ENCODE measurements around the gene TKTL1. TPM values are rescaled to one million over a fixed set of nuclear protein-coding genes. Genes with fewer than 3 reads are reported as not detected.

TKTL1 gene
- total and polyA plus RNA-seq, 12 donors = 0.16 to 1.1 (median 0.53) TPM; not detected in 6

- intact Hi-C loops (cut with DNase I) = no loop called here
- H3K27ac ChIP-seq = no peak overlapping the region
- no peak for DNase-seq
- H3K36me3 ChIP-seq (replicated peaks in 1 of 2) = no peaks in the 10 kb centered on the region
- no peaks in the 10 kb centered on the region for H3K9me3 ChIP-seq (replicated peaks in 1 of 3)
- H3K27me3 ChIP-seq = no peaks in the 10 kb centered on the region
- WGBS, 4 donors = 82 to 93% (median 91%) methylated on average over 7 of the region's 7 CpGs
- TF ChIP-seq POLR2A (IDR thresholded peaks at IDR 0.05) = no peak
- TF ChIP-seq CTCF (IDR thresholded peaks at IDR 0.05) = no peak
- no peaks in the 10 kb centered on the region for H3K4me1 ChIP-seq (replicated peaks in 1 of 2)
- no peak overlapping the region for H3K4me3 ChIP-seq
Measured at GRCh38 chrX:154312116-154312515, 16.5 kb downstream of the TKTL1 start.

GRCh38 chrX:154313147-154313546 lies 17.6 kb downstream of the TKTL1 start:
- TF ChIP-seq CTCF (IDR thresholded peaks at IDR 0.05) (no peak), POLR2A (IDR thresholded peaks at IDR 0.05) (no peak)
- intact Hi-C loops (cut with DNase I) = no loop called here

GRCh38 chrX:154315416-154315815 lies 19.8 kb downstream of the TKTL1 start:
- 79 to 93% (median 89%) methylated on average over 3 of the region's 3 CpGs; no CpG with 5 or more reads in 1 of the 4 donors for WGBS, 4 donors
- Histone ChIP-seq H3K4me3 (no peak overlapping the region), H3K4me1 (replicated peaks in 1 of 2) (no peaks in the 10 kb centered on the region), H3K27me3 (peaks cover 13% of the 10 kb centered on the region), H3K36me3 (replicated peaks in 1 of 2) (no peaks in the 10 kb centered on the region), H3K27ac (no peak overlapping the region), H3K9me3 (replicated peaks in 1 of 3) (no peaks in the 10 kb centered on the region)
- no peak for DNase-seq
- intact Hi-C loops (cut with DNase I) = no loop called here
- TF ChIP-seq CTCF (IDR thresholded peaks at IDR 0.05) (no peak), POLR2A (IDR thresholded peaks at IDR 0.05) (no peak)

More at GRCh38 chrX:154313147-154313546, 17.6 kb downstream of the TKTL1 start:
- WGBS, 4 donors = 66 to 86% (median 84%) methylated on average over 5 of the region's 5 CpGs
- H3K4me1 ChIP-seq (replicated peaks in 1 of 2) = no peaks in the 10 kb centered on the region
- no peak for DNase-seq
- H3K27ac ChIP-seq = no peak overlapping the region
- H3K27me3 ChIP-seq = no peaks in the 10 kb centered on the region
- H3K9me3 ChIP-seq (replicated peaks in 1 of 3) = no peaks in the 10 kb centered on the region
- H3K36me3 ChIP-seq (replicated peaks in 1 of 2) = no peaks in the 10 kb centered on the region
- H3K4me3 ChIP-seq = no peak overlapping the region

GRCh38 chrX:154317391-154317995 lies 21.9 kb downstream of the TKTL1 start:
- intact Hi-C loops (cut with DNase I) = no loop called here
- H3K36me3 ChIP-seq (replicated peaks in 1 of 2) = no peaks in the 10 kb centered on the region
- TF ChIP-seq POLR2A (IDR thresholded peaks at IDR 0.05) (no peak), CTCF (IDR thresholded peaks at IDR 0.05) (peak; percentile 17 to 51 (median 44))
- H3K4me3 ChIP-seq = no peak overlapping the region
- H3K9me3 ChIP-seq (replicated peaks in 1 of 3) = no peaks in the 10 kb centered on the region
- no peaks in the 10 kb centered on the region for H3K4me1 ChIP-seq (replicated peaks in 1 of 2)
- DNase-seq = peak in 2 of 7 donors; percentile 38 to 39
- H3K27ac ChIP-seq = no peak overlapping the region
- H3K27me3 ChIP-seq = peaks cover 22% of the 10 kb centered on the region
- WGBS, 4 donors = 11 to 38% (median 22%) methylated on average over 5 to 7 of the region's 7 CpGs
